Activated T-cell treated with anti-CD3 and anti-CD28 coated beads, Interleukin-2, amount 50 U/mL, for 24 hours (primary cell): ENCODE results near the gene RNF222.
"Not testable (repeated sequence)": the region's sequence is repeated elsewhere in the genome, so short reads cannot be mapped to it uniquely, and the experiment has no call there.

ENCODE experiments used
- DNase-seq: peaks from one replicate; pipeline ENCODE4 v3.0.0-alpha.2; 2020
- H3K27ac Mint-ChIP-seq: 2 replicates; pipeline ENCODE4 v1.8.0; 2020; ENCODE audit warnings: mild to moderate bottlenecking, mixed read lengths
- H3K27me3 Mint-ChIP-seq: 2 replicates; pipeline ENCODE4 v1.8.0; 2020; ENCODE audit warnings: mixed read lengths
- H3K36me3 Mint-ChIP-seq: 2 replicates; pipeline ENCODE4 v1.8.0; 2020; ENCODE audit warnings: low read depth, mixed read lengths
- H3K4me1 Mint-ChIP-seq: 2 replicates; pipeline ENCODE4 v1.8.0; 2020; ENCODE audit warnings: low read depth, mixed read lengths
- H3K4me3 Mint-ChIP-seq: 2 replicates; pipeline ENCODE4 v1.8.0; 2020; ENCODE audit warnings: mild to moderate bottlenecking, moderate library complexity, mixed read lengths
- H3K9me3 Mint-ChIP-seq: 2 replicates; pipeline ENCODE4 v1.8.0; 2020; ENCODE audit warnings: mixed read lengths

Gene RNF222

DNA sequence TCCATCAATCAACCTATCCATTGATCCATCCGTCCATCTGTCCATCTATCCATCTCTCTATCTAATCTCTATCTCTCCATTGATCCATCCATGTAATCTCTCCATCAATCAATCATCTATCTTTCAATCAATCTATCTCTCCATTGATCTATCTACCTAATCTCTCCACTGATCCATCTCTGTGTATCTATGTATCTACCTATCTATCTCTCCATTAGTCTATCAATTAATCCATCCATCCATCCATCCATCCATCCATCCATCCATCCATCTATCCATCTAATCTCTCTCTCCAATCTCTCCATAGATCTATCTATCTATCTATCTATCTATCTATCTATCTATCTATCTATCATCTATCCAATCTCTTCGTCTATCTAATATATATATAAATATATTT, 3.5 kb upstream of the RNF222 start:
- no peaks in the 10 kb centered on the region for H3K9me3 Mint-ChIP-seq
- DNase-seq = no peak
- H3K27me3 Mint-ChIP-seq = peaks cover 38% of the 10 kb centered on the region
- H3K36me3 Mint-ChIP-seq = no peaks in the 10 kb centered on the region
- no peak overlapping the region for H3K4me3 Mint-ChIP-seq
- no peak overlapping the region for H3K27ac Mint-ChIP-seq
- H3K4me1 Mint-ChIP-seq = no peaks in the 10 kb centered on the region

DNA sequence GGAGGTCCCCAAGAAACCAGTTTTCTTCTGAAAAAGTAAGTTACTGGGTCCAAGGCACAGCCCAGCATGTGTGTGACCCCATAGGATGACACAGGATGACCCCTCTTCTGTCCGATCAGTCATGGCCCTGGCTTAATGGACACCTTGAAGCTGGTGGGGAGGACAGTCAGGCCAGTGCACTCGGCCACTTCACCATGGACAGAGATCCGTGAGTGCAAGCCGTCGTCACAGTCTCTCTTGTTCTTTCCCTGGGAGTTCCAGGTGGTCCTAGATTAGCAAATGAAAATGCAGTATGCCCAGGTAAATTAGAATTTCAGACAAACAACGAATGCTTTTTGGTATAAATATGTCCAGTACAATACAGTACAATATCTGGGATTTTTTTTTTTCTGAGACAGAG, 1.4 kb upstream of the RNF222 start:
- Mint-ChIP-seq H3K36me3 (no peaks in the 10 kb centered on the region), H3K4me1 (peaks cover 2% of the 10 kb centered on the region), H3K9me3 (no peaks in the 10 kb centered on the region), H3K27ac (no peak overlapping the region), H3K27me3 (peaks cover 38% of the 10 kb centered on the region), H3K4me3 (no peak overlapping the region)
- no peak for DNase-seq

DNA sequence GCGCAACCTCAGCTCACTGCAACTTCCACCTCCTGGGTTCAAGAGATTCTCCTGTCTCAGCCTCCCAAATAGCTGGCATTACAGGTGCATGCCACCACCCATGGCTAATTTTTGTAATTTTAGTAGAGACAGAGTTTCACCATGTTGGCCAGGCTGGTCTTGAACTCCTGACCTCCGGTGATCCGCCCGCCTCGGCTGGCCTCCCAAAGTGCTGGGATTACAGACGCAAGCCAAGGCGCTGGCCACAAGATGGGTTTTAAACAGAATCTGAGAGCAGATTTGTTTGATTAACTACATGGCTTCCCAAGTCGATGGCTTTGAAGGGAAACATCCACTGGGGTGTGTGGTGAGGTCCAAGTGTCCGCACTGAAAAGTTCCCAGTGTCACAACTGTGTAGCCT, 3.1 kb downstream of the RNF222 start:
- DNase-seq, H3K36me3 Mint-ChIP-seq, H3K9me3 Mint-ChIP-seq, H3K27ac Mint-ChIP-seq, H3K4me1 Mint-ChIP-seq, H3K4me3 Mint-ChIP-seq: not testable (repeated sequence)
- H3K27me3 Mint-ChIP-seq = peaks cover 10% of the 10 kb centered on the region

DNA sequence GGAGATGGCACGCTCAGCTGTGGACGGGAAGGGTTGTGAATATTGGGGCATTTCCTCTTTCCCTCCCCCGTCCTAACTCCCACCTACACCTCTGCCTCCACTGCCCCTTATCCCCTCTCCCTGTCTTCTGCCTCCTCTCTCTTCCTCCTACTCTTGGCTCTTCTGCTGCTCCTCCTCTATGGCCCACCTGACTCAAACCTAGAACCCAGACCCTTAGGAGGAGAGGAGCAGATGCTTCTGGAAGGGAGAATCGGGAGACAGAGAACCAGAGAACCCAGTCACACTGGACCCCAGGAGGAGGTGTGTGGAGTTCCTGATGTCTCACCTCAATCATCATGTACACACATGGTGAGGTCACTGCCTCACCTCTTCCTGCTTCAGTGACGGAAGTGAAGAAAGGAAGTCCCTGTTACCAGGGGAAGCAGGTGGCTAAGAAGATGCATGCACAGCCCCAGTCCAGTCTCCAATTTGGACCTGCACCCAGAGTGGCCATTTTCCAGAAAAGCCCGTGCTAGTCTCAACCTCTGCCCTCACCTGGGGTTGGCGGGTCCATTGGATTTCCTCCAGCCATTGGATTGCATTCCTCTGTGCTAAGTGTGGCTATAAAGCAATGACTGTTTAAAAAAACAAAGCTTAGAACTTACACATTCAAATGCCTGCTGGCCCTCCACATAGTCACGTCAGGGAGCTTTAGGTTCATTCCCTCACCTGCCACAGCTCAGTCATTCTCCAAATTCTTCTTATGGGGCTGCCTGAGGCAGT, 4.0 kb downstream of the RNF222 start:
- H3K4me1 Mint-ChIP-seq = peaks cover 9% of the 10 kb centered on the region
- no peaks in the 10 kb centered on the region for H3K36me3 Mint-ChIP-seq
- H3K9me3 Mint-ChIP-seq = no peaks in the 10 kb centered on the region
- H3K27ac Mint-ChIP-seq = peak overlapping the region; percentile 87
- DNase-seq = peak; percentile 50
- no peak overlapping the region for H3K4me3 Mint-ChIP-seq
- peaks cover 7% of the 10 kb centered on the region for H3K27me3 Mint-ChIP-seq

DNA sequence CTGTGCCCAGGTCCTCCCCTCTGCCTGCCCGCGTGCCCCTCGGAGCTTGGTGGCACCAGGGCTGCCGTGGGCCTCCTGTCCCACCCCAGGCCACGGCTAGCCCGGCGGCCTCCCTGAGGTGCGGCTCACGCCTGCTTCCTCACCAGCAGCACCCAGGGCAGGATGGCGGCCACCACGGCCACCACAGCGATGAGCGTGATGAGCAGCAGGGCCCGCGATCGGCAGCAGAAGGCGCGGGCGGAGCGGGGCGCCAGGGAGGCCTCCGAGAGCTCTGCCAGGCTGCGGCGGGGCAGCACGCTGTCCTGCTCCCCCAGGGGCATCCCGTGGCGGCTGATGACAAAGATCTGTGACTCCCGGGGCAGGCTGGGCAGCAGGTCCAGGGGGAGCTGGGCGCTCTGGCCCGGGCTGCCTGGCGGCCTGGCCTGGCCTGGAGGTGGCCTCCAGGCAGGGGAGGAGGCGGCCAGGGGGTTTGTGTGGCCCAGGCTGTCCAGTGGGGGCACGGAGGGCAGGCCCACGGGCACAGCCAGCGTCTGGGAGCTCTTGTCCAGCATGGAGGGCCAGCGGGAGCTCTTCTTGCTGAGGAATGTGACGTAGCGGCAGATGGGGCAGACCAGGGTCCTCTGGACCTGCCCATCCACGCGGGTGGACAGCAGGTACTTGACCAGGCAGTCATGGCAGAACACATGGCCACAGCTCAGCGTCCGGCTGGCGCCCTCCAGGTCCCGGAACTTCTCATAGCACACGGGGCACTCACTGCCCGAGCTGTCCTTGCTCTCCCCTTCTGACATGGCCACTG, 4.8 kb downstream of the RNF222 start:
- no peak for DNase-seq
- Mint-ChIP-seq H3K27ac (no peak overlapping the region), H3K4me1 (peaks cover 9% of the 10 kb centered on the region), H3K27me3 (peaks cover 7% of the 10 kb centered on the region), H3K36me3 (no peaks in the 10 kb centered on the region), H3K9me3 (no peaks in the 10 kb centered on the region), H3K4me3 (no peak overlapping the region)

DNA sequence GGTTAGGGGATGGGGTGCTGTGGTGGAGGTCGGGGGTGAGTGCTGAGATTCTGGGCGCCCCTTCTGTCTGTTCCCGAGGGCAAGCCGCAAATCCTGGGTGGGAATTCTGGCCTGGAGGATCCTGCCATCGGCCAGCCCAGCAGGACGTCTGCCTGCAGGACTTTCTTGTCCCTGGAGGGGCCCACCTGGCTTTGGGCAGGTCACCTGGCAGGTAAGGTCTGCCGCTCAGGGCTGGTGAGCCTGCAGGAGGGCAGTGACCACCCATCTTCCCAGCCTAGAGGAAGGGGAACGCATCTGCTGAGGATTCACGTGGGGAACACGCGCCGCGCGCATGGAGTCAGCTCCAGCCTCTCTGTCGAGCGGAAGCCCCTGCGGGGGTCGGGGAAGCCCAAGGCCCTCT, 5.4 kb downstream of the RNF222 start:
- Mint-ChIP-seq H3K4me1 (peaks cover 11% of the 10 kb centered on the region), H3K36me3 (no peaks in the 10 kb centered on the region), H3K4me3 (no peak overlapping the region), H3K27ac (no peak overlapping the region), H3K9me3 (no peaks in the 10 kb centered on the region), H3K27me3 (peaks cover 3% of the 10 kb centered on the region)
- no peak for DNase-seq

DNA sequence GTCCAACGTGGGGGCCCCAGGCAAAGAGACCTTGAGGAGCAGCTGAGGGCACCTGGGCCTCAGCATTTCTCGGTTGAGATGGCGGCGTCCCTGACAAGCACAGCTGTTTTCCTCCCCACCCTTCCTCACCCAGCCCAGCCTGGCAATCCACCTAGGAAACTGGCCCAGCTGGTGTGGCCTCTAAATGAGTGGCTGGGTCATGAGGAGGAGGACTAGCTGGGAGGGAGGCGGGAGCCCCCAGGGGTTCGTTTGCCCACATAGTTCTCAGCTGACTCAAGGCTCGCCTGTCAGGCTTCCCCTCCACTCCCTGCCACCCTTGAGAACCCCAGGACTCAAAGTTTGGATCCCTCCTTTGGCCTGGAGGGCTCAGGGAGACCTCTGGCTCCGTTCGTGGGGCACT, 5.9 kb downstream of the RNF222 start:
- no peak for DNase-seq
- Mint-ChIP-seq H3K27ac (no peak overlapping the region), H3K9me3 (no peaks in the 10 kb centered on the region), H3K4me3 (no peak overlapping the region), H3K4me1 (peaks cover 11% of the 10 kb centered on the region), H3K27me3 (peaks cover 3% of the 10 kb centered on the region), H3K36me3 (no peaks in the 10 kb centered on the region)

DNA sequence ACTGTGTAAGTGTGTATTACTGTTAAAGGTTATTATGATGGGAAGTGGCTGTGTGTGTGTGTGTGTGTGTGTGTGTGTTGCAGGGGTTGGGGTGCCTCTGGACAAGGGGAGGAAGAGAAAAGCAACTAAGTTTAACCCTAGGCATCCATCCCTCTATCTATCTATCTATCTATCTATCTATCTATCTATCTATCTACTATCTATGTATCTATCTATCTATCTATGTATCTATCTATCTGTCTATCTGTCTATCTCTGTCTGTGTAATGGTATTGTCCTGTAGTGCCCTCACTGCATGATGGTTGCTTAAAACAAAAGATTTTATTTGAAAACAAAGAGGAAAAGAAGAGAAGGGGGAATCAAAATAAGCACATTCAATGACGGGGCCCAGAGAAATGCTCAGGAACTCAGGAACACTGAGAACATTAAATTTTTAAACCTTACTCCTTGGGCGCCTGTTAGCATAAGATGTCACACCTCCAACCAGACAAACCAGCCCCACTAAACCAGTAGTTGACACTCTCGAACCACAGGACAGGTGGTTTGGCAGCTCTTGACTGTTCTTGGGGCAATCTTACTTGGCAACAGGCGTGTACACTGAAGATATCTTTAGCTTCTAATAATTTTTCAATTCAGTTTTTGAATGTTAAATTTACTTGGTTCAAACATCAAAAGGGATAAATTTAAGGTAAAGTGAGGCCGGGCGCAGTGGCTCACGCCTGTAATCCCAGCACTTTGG, 9.5 kb downstream of the RNF222 start:
- no peaks in the 10 kb centered on the region for H3K27me3 Mint-ChIP-seq
- no peak overlapping the region for H3K4me3 Mint-ChIP-seq
- no peaks in the 10 kb centered on the region for H3K9me3 Mint-ChIP-seq
- H3K4me1 Mint-ChIP-seq = peaks cover 19% of the 10 kb centered on the region
- no peak for DNase-seq
- H3K36me3 Mint-ChIP-seq = peaks cover under 1% of the 10 kb centered on the region
- H3K27ac Mint-ChIP-seq = no peak overlapping the region

DNA sequence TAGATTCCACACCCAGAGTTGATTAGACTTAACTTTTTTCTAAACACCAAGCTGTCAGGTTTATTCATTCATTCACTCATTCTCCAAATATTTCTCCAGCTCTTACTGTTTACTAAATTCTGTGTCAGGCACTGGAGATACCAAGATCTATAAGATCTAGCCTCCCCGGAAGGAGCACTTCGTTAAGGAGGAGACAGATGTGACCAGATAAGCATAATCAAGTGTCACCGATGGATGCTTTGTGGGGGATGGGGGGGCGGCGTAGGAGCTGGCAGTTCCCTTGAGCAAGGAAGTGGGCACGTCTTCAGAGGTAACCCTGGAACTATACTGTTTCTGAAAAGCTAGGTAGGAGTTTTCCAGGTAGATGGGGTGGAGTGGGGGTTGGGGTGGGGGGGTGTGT, 10.8 kb downstream of the RNF222 start:
- Mint-ChIP-seq H3K36me3 (peaks cover 13% of the 10 kb centered on the region), H3K4me1 (peaks cover 21% of the 10 kb centered on the region), H3K9me3 (no peaks in the 10 kb centered on the region), H3K4me3 (no peak overlapping the region), H3K27me3 (no peaks in the 10 kb centered on the region), H3K27ac (no peak overlapping the region)
- DNase-seq = no peak

DNA sequence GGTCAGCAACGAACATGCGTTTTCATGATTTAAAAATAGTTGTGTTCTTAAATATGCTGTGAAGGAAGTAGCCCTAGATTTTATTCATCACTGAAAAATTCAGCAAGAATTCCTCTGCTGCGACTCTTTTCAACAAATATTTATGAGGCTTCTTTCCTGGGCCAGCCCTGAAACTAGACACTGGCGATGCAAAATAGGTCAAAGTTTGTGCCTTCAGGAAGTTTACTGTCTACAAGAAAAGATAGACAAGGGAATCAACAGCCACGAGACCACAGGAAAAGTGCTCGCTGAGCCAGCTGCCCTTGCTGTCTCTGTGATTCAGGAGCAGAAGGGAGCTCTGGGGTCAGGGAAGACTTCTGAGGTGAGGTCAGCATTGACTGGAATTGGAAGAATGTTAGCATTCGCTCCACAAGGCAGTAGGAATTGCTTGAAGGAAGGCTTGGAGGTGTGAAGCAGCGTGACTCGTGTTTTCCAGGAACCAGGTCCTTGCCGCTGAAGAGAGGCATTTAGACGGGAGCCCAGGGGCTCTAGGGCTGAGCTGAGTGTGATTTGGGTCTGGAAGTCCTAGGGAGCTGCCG, 12.7 kb downstream of the RNF222 start:
- peak overlapping the region; percentile 100 for H3K4me3 Mint-ChIP-seq
- H3K4me1 Mint-ChIP-seq = peaks cover 36% of the 10 kb centered on the region
- H3K36me3 Mint-ChIP-seq = peaks cover 32% of the 10 kb centered on the region
- no peaks in the 10 kb centered on the region for H3K9me3 Mint-ChIP-seq
- DNase-seq = no peak
- no peaks in the 10 kb centered on the region for H3K27me3 Mint-ChIP-seq
- H3K27ac Mint-ChIP-seq = peak overlapping the region; percentile 47

DNA sequence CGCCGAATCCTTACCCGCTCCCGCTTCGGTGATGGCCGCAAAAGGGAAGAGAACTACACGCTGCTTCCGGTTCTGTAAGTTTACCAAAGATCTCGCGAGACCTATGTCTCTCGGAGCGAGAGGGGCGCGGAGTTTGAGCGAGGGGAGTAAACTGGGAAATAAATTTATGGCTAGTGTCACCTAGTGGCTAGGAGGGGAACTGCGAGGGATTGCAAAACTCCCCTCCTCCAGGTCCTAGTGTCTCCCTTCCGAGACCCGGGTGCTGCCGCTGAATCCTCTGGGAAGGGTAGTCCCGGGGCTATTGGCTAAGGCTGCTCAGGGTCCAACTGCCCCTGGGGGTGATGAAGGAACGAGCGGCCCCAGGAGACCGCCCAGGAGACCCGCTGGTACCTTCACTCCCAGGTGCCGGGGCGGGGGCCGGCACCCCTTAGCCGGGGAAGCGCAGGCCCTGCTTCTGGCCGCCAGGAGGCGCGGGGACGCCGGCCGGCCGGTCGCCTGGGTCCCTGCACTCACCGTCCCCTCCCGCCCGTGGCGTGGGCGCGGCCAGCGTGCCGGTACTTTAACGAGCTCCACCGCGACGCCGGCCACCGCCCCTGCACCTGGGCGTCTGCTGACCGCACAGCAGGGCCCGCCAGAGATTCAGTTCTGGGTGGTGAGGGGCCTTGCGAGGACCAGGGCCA, 14.3 kb downstream of the RNF222 start, which contains the start of gene RPL26:
RPL26 (minus strand) TSS at position 51 of the 680 bp plus-strand sequence. CDS start 883 bp downstream, outside the sequence.
- Mint-ChIP-seq H3K36me3 (peaks cover 48% of the 10 kb centered on the region), H3K27me3 (no peaks in the 10 kb centered on the region), H3K27ac (peak within 1 kb of the TSS; percentile 100), H3K4me1 (peaks cover 50% of the 10 kb centered on the region), H3K4me3 (peak within 1 kb of the TSS; percentile 100), H3K9me3 (no peaks in the 10 kb centered on the region)
- peak; percentile 97 for DNase-seq

DNA sequence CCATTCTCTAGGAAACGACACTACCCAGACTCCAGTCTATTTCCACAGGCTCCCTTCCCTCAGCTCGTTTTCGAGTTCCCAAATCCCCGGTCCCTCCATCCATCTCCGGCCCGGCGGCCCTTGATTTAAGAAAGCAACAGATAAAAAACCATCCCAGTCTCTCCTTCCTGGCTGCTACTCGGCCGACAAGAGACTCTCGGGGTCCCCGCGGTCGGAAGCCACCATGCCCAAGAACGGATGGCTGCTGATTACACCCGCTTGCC, 14.8 kb downstream of the RNF222 start:
- Mint-ChIP-seq H3K9me3 (no peaks in the 10 kb centered on the region), H3K36me3 (peaks cover 53% of the 10 kb centered on the region), H3K4me3 (peak overlapping the region; percentile 100), H3K4me1 (peaks cover 54% of the 10 kb centered on the region), H3K27me3 (no peaks in the 10 kb centered on the region), H3K27ac (peak overlapping the region; percentile 100)
- DNase-seq = no peak

DNA sequence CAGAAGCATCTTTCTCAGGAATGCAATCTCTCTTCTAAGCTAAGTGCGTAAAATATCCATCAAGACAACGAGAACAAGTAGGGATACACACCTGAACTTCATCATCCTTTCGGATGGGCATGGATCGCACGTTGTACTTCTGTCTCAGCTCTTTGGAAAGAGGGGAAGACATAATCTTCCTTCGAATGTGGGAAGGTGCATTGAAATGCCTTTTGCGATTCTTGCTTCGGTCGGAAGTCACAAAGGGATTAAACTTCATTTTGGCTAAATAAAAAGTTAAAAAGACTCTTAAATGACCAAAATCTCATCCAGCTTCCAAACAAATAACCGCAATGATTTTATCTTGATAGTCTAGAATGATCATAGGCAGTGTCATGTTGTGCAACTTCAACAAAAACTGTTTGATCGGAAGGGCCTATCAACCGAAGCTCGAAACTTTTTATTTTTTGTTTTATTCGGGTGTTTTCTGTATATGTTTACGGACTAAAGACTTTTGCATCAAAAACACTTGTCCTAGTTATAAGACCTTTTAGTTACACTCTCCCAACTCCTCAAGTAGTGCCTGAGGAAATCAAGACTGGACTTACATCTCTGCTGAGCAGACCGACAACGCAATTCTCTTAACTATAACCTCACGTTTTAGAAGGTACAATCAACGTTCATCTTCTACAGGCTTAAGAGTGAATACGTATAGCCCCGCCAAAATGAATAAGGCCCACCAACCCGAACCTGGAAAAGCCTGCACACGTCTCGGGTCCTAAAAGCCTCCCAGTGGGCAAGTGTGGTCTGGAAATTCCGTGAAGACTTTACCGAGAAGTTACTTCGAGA, 15.4 kb downstream of the RNF222 start:
- no peak for DNase-seq
- no peaks in the 10 kb centered on the region for H3K9me3 Mint-ChIP-seq
- H3K36me3 Mint-ChIP-seq = peaks cover 58% of the 10 kb centered on the region
- H3K4me3 Mint-ChIP-seq = peak overlapping the region; percentile 100
- H3K4me1 Mint-ChIP-seq = peaks cover 58% of the 10 kb centered on the region
- H3K27me3 Mint-ChIP-seq = no peaks in the 10 kb centered on the region
- peak overlapping the region; percentile 100 for H3K27ac Mint-ChIP-seq
